Heart left ventricle (tissue), 16 donors: Measurements from ENCODE around the gene SPCS2. TPM values are rescaled to one million over a fixed set of nuclear protein-coding genes. Genes with fewer than 3 reads are reported as not detected.

Source experiments
- ATAC-seq, 4 donors: fragments of 200-7000 bp; cut with Tn5 transposase; one replicate each; pipeline ENCODE4 v1.9.1; 2020 to 2022; ENCODE audit warnings: moderate library complexity in 4 of 4, mild to moderate bottlenecking in 3 of 4, moderate number of reproducible peaks in 1 of 4
- DNase-seq, 5 donors: peaks; one replicate each; pipeline ENCODE4 v3.0.0-alpha.2; 2020
- H3K27ac ChIP-seq, 12 donors: fragments of 200-600 bp; sonication (generic) in 4 of 12; one replicate each; pipeline versions ENCODE4 v1.5.0 to v1.8.0; 2016 to 2022; ENCODE audit warnings: mild to moderate bottlenecking in 2 of 12
- H3K27me3 ChIP-seq, 9 donors: fragments of 200-600 bp; sonication (generic) in 2 of 9; one replicate each; pipeline versions ENCODE4 v1.5.1 to v1.8.0; 2016 to 2022; ENCODE audit warnings: mild to moderate bottlenecking in 3 of 9
- H3K36me3 ChIP-seq, 9 donors: fragments of 200-600 bp; sonication (generic) in 2 of 9; one replicate each; pipeline versions ENCODE4 v1.5.0 to v1.8.0; 2018 to 2022; ENCODE audit warnings: mild to moderate bottlenecking in 2 of 9
- H3K4me1 ChIP-seq, 12 donors: fragments of 200-600 bp; sonication (generic) in 4 of 12; one replicate each; pipeline versions ENCODE4 v1.5.0 to v1.8.0; 2016 to 2022; ENCODE audit warnings: mild to moderate bottlenecking in 3 of 12
- H3K4me3 ChIP-seq, 12 donors: fragments of 200-600 bp; sonication (generic) in 4 of 12; one replicate each; pipeline versions ENCODE4 v1.5.0 to v1.8.0; 2017 to 2022; ENCODE audit warnings: mild to moderate bottlenecking in 9 of 12, moderate library complexity in 4 of 12
- H3K9me3 ChIP-seq, 12 donors: fragments of 200-600 bp; sonication (generic) in 4 of 12; one replicate each; pipeline versions ENCODE4 v1.5.0 to v1.8.0; 2016 to 2022; ENCODE audit warnings: mild to moderate bottlenecking in 1 of 12
- POLR2A ChIP-seq, 2 donors: fragments of 450-650 bp; IDR thresholded peaks; one replicate each; pipeline ENCODE4 v1.6.1; 2017; ENCODE audit warnings: antibody characterized with exemption in 2 of 2, mild to moderate bottlenecking in 2 of 2, moderate library complexity in 2 of 2
- WGBS, 4 donors: extraction: QIAGEN DNeasy Blood & Tissue Kit in 2 of 4; methylation state at CpG; one replicate each; pipeline versions ENCODE4 v1.1.5 to v1.1.7; 2013 to 2018; 5-methylcytosine and 5-hydroxymethylcytosine counted together
- intact Hi-C, 10 donors: fragments of 100-400 bp; cut with DNase I; formaldehyde crosslinking; loops; one replicate each; pipeline versions ENCODE4 v1.11.1 to v1.14.2; 2022
- polyA plus RNA-seq, 2 donors: library from polyadenylated mRNA; stranded (reverse); fragments of 200-250 nt; gene quantifications; one replicate each; pipeline ENCODE4 v1.2.3, GENCODE V29; 2013
- total RNA-seq, 9 donors: library from RNA; depleted of rRNA in 2 of 9; stranded (reverse); fragments of >200 nt in 2 of 9; fragmentation: NEBNext Ultra II Directional in 3 of 9; extraction: Animal tissue kit (Norgen Biotek cat#: 25700) in 3 of 9; gene quantifications; one replicate each; pipeline versions ENCODE4 v1.1.0 to v1.2.4, GENCODE V29; 2016 to 2023
- TF ChIP-seq, protein P1 (sequence below), 12 donors: fragments of 200-600 bp; sonication (generic) in 4 of 12; IDR thresholded peaks; one replicate each; pipeline versions ENCODE4 v1.5.0 to v1.8.0; 2018 to 2022; ENCODE audit warnings: antibody characterized with exemption in 12 of 12, mild to moderate bottlenecking in 5 of 12
- donor health status: ischemic (EF 13 %, LVEDD 7.1; RV severe dilation, severe dysfunction).
- donor health status: healthy with polysubstance abuse.
- donor health status: DM: no; HTN: yes; CAD: no.
- donor health status: DM: no; HTN: no; CAD: no.
- donor health status: ischemic (EF 25% LVEDD 6.9; RV normal size, moderate dysfunction).
- donor health status: ischemic (EF 25% LVEDD 5.7; RV mildly dilated, moderate dysfunction).
- donor health status: healthy.
- donor health status: DM: yes; HTN: yes; CAD: no.
- donor health status: ischemic (EF 35%, LVEDD 5.7; RV mildly dilated, moderate dysfunction).
- donor health status: nonischemic (EF 11% LVEDD 7.7; RV severe dilation, severe dysfunction).
- donor health status: DM: yes; HTN: yes; CAD: no.
- donor health status: PGD.
- donor health status: ischemic (EF 29% LVEDD 5.4; RV normal size, mild dysfunction).
- donor health status: nonischemic (EF 23%, LVEDD 6.1; RV moderate dilation, normal function).

The SPCS2 gene
- total and polyA plus RNA-seq, 11 donors: 21.8 to 136 (median 109) TPM

DNA sequence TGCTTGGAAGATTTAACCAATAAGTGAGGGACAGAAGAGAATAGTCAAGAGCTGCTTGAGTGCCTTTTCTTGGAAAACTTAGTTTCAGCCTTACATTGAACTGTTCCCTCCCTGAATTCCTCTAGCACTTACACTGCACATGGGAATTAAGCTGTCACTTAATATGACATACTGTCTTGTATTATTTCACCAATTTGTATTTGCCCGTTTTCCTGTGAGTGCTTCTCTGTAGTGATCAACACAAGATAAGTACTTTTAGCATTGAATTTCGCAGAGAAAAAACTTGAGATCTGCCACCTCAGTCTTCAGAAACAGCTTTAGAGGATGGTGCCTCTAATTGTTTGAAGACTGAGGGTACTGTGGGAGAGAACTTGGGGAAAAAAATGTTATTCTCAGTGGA, 3.7 kb downstream of the SPCS2 start:
- H3K4me3 ChIP-seq: no peak overlapping the region
- DNase-seq: no peak
- H3K27ac ChIP-seq: peak overlapping the region in 1 of 12 donors; percentile 7
- H3K9me3 ChIP-seq: no peaks in the 10 kb centered on the region
- H3K36me3 ChIP-seq: peaks cover 0 to 17% (median 7%) of the 10 kb centered on the region in 9 donors
- peaks cover 0 to 88% (median 55%) of the 10 kb centered on the region in 12 donors for H3K4me1 ChIP-seq
- no peaks in the 10 kb centered on the region for H3K27me3 ChIP-seq
- no peak for ATAC-seq
- intact Hi-C loops: loop anchor here in 1 of 10 donors (5.0 kb wide), 1 partner anchor 35 kb away; the partner anchor contains the start of gene NEU3
- WGBS, 4 donors: 61 to 71% (median 64%) methylated on average over 2 of the region's 2 CpGs
- TF ChIP-seq, protein P1, sequence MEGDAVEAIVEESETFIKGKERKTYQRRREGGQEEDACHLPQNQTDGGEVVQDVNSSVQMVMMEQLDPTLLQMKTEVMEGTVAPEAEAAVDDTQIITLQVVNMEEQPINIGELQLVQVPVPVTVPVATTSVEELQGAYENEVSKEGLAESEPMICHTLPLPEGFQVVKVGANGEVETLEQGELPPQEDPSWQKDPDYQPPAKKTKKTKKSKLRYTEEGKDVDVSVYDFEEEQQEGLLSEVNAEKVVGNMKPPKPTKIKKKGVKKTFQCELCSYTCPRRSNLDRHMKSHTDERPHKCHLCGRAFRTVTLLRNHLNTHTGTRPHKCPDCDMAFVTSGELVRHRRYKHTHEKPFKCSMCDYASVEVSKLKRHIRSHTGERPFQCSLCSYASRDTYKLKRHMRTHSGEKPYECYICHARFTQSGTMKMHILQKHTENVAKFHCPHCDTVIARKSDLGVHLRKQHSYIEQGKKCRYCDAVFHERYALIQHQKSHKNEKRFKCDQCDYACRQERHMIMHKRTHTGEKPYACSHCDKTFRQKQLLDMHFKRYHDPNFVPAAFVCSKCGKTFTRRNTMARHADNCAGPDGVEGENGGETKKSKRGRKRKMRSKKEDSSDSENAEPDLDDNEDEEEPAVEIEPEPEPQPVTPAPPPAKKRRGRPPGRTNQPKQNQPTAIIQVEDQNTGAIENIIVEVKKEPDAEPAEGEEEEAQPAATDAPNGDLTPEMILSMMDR (IDR thresholded peaks at IDR 0.05): no peak
- TF ChIP-seq POLR2A (IDR thresholded peaks at IDR 0.05): no peak

GRCh38 chr11:74953451-74953850, 4.4 kb downstream of the SPCS2 start:
- peaks cover 0 to 88% (median 59%) of the 10 kb centered on the region in 12 donors for H3K4me1 ChIP-seq
- 94 to 99% (median 96%) methylated on average over 5 of the region's 5 CpGs for WGBS, 4 donors

DNA sequence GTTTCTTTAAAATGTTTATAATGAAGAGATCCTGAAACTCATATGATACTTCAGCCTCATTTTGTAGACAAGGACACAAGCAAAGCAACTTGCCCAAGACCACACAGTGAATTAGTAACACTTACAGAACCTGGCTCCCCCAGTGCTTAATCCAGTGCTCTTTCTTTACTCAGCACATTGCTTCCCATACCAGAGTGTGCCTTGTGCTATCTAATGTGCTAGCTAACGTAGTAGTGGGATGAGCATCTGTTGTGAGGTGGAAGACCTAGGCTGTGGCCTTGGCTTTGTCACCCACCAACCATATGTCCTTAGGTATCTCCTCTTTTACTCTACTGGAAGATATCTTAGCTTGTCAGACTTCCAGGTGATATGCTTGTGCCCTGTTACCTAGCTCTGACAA, 5.1 kb downstream of the SPCS2 start:
- Histone ChIP-seq H3K36me3 (peaks cover 0 to 19% (median 11%) of the 10 kb centered on the region in 9 donors), H3K27ac (no peak overlapping the region), H3K9me3 (no peaks in the 10 kb centered on the region), H3K4me1 (peaks cover 0 to 93% (median 62%) of the 10 kb centered on the region in 12 donors), H3K27me3 (no peaks in the 10 kb centered on the region), H3K4me3 (no peak overlapping the region)
- 80 to 89% (median 83%) methylated on average over 1 of the region's 1 CpG for WGBS, 4 donors
- DNase-seq (no peak), ATAC-seq (no peak)
- intact Hi-C loops: loop anchor here in 1 of 10 donors (5.0 kb wide), 1 partner anchor 33 kb away; the partner anchor contains the start of gene NEU3
- TF ChIP-seq POLR2A (IDR thresholded peaks at IDR 0.05): no peak
- TF ChIP-seq, protein P1 (IDR thresholded peaks at IDR 0.05): no peak

More at GRCh38 chr11:74953451-74953850, 4.4 kb downstream of the SPCS2 start:
- TF ChIP-seq, protein P1 (IDR thresholded peaks at IDR 0.05): no peak
- no peak for TF ChIP-seq POLR2A (IDR thresholded peaks at IDR 0.05)
- ATAC-seq: no peak
- no peak overlapping the region for H3K4me3 ChIP-seq
- H3K27me3 ChIP-seq: no peaks in the 10 kb centered on the region
- DNase-seq: no peak
- H3K36me3 ChIP-seq: peaks cover 0 to 19% (median 7%) of the 10 kb centered on the region in 9 donors
- no peak overlapping the region for H3K27ac ChIP-seq
- intact Hi-C loops: loop anchor here in 1 of 10 donors (5.0 kb wide), 1 partner anchor 34 kb away; the partner anchor contains the start of gene NEU3
- no peaks in the 10 kb centered on the region for H3K9me3 ChIP-seq

- Histone ChIP-seq H3K27ac (peak overlapping the region in 3 of 12 donors; percentile 27 to 58 (median 48)), H3K36me3 (peaks cover 0 to 30% (median 15%) of the 10 kb centered on the region in 9 donors), H3K4me1 (peaks cover 0 to 96% (median 52%) of the 10 kb centered on the region in 12 donors), H3K4me3 (no peak overlapping the region), H3K27me3 (no peaks in the 10 kb centered on the region), H3K9me3 (no peaks in the 10 kb centered on the region)
- peak; percentile 65 to 89 (median 84) for ATAC-seq
- intact Hi-C loops: no loop called here
- TF ChIP-seq POLR2A (IDR thresholded peaks at IDR 0.05): no peak
- TF ChIP-seq, protein P1 (IDR thresholded peaks at IDR 0.05): no peak
- 30 to 48% (median 41%) methylated on average over 4 of the region's 4 CpGs for WGBS, 4 donors
- peak in 1 of 5 donors; percentile 46 for DNase-seq
Observed at GRCh38 chr11:74956397-74957015, 7.4 kb downstream of the SPCS2 start.
